Stimulated activated CD4-positive, alpha-beta T cell treated with anti-CD3 and anti-CD28 coated beads, Interleukin-12 subunit alpha, Interleukin-12 subunit beta, amount 100 ng/mL, for 24 hours (primary cell): ENCODE data around the gene S100A10.

ENCODE experiments used
- DNase-seq, 2 experiments: peaks; one replicate each; pipeline ENCODE4 v3.0.0-alpha.2; 2020; ENCODE audit warnings: low read depth in 2 of 2

The S100A10 gene

GRCh38 chr1:152013664-152014237 is 20.1 kb upstream of the S100A10 start:
- DNase-seq, result no peak

- no peak for DNase-seq
These were observed 16.0 kb upstream of the S100A10 start for GRCh38 chr1:152009691-152010090.

- no peak for DNase-seq
These were observed 13.4 kb upstream of the S100A10 start for GRCh38 chr1:152007047-152007446.

GRCh38 chr1:152005360-152005912 is 11.8 kb upstream of the S100A10 start:
- DNase-seq, result no peak

GRCh38 chr1:152003846-152004442 is 10.3 kb upstream of the S100A10 start:
- DNase-seq, result no peak

GRCh38 chr1:152002960-152003359 is 9.3 kb upstream of the S100A10 start:
- DNase-seq, result no peak

GRCh38 chr1:152001631-152002584 is 8.2 kb upstream of the S100A10 start:
- DNase-seq, result peak; percentile 39 to 75

- no peak for DNase-seq
These were observed 7.4 kb upstream of the S100A10 start for GRCh38 chr1:152000964-152001630.

GRCh38 chr1:151998611-151999362 is 5.1 kb upstream of the S100A10 start:
- no peak for DNase-seq

- no peak for DNase-seq
These were observed 3.6 kb upstream of the S100A10 start for GRCh38 chr1:151997284-151997570.

- no peak for DNase-seq
These were observed 2.1 kb upstream of the S100A10 start for GRCh38 chr1:151995774-151996173.

- DNase-seq, result no peak
These were observed 1.3 kb upstream of the S100A10 start for GRCh38 chr1:151994956-151995355.

- DNase-seq, result no peak
These were observed 450 bp downstream of the S100A10 start for GRCh38 chr1:151993084-151993733.

GRCh38 chr1:151992303-151993083 is 1.2 kb downstream of the S100A10 start:
- peak in 1 of 2 experiments; percentile 31 for DNase-seq

GRCh38 chr1:151991663-151992302 is 1.9 kb downstream of the S100A10 start:
- DNase-seq, result no peak

- no peak for DNase-seq
These were observed 2.8 kb downstream of the S100A10 start for GRCh38 chr1:151990856-151991198.

- DNase-seq, result no peak
These were observed 3.4 kb downstream of the S100A10 start for GRCh38 chr1:151990058-151990855.

- peak in 1 of 2 experiments; percentile 40 for DNase-seq
These were observed 4.3 kb downstream of the S100A10 start for GRCh38 chr1:151989211-151989862.
